K562 (cell line): Measurements from ENCODE around the gene ARHGAP18. TPM values are rescaled to one million over a fixed set of nuclear protein-coding genes. Genes with fewer than 3 reads are reported as not detected.

Source experiments
- ARID2 ChIP-seq: fragments of 450-650 bp; IDR thresholded peaks from 2 replicates; pipeline ENCODE4 v1.6.1; 2017; ENCODE audit warnings: antibody characterized with exemption, mild to moderate bottlenecking
- ARNT ChIP-seq, 2 experiments: fragments of 450-650 bp; IDR thresholded peaks; 2 replicates each; pipeline ENCODE4 v1.6.1; 2016; ENCODE audit warnings: mild to moderate bottlenecking in 1 of 2
- BDP1 ChIP-seq: IDR thresholded peaks from 3 replicates; pipeline ENCODE4 v1.6.1; 2011; ENCODE audit not compliant: insufficient read length, insufficient read depth
- CBFA2T2 ChIP-seq: fragments of 450-650 bp; conservative IDR thresholded peaks from 2 replicates; pipeline ENCODE4 v1.6.1; 2017; ENCODE audit warnings: mild to moderate bottlenecking
- EP300 ChIP-seq: IDR thresholded peaks from 2 replicates; pipeline ENCODE4 v1.6.1; 2012; ENCODE audit warnings: low read length, improper control_type of control experiment
- HOMEZ ChIP-seq: fragments of 250-450 bp; sonication (Bioruptor Pico); IDR thresholded peaks from 2 replicates; pipeline ENCODE4 v1.4.0; 2020; ENCODE audit warnings: mild to moderate bottlenecking, moderate library complexity
- KDM1A ChIP-seq, 2 experiments: fragments of 450-650 bp; IDR thresholded peaks; 2 replicates each; pipeline ENCODE4 v1.6.1; 2016; ENCODE audit warnings: mild to moderate bottlenecking in 2 of 2
- KLF16 ChIP-seq: IDR thresholded peaks from 2 replicates; pipeline ENCODE4 v1.6.1; 2016; ENCODE audit warnings: antibody characterized with exemption
- NCOR1 ChIP-seq: fragments of 450-650 bp; IDR thresholded peaks from 2 replicates; pipeline ENCODE4 v1.6.1; 2016; ENCODE audit warnings: mild to moderate bottlenecking, moderate library complexity
- NR2C1 ChIP-seq, 2 experiments: fragments of 450-650 bp; IDR thresholded peaks; 2 replicates each; pipeline ENCODE4 v1.6.1; 2017; ENCODE audit warnings: mild to moderate bottlenecking in 2 of 2, antibody characterized with exemption in 1 of 2, inconsistent platforms in 1 of 2, missing compliant biosample characterization in 1 of 2, missing genetic modification characterization in 1 of 2
- POLR2AphosphoS5 ChIP-seq: IDR thresholded peaks from 2 replicates; pipeline ENCODE4 v1.6.1; 2011; ENCODE audit warnings: mild to moderate bottlenecking, low read depth, low read length, moderate library complexity; ENCODE audit not compliant: control insufficient read depth, insufficient read depth
- SMARCA4 ChIP-seq: fragments of 450-650 bp; IDR thresholded peaks from 2 replicates; pipeline ENCODE4 v1.6.1; 2016
- SPI1 ChIP-seq: IDR thresholded peaks from 2 replicates; pipeline ENCODE4 v1.6.1; 2011; ENCODE audit warnings: low read depth, low read length, control low read depth, borderline replicate concordance
- THRB ChIP-seq: fragments of 450-650 bp; formaldehyde crosslinking; conservative IDR thresholded peaks from 2 replicates; pipeline ENCODE4 v1.4.0; 2022; ENCODE audit warnings: mild to moderate bottlenecking, missing genetic modification characterization
- TRIM24 ChIP-seq, 2 experiments: fragments of 450-650 bp; IDR thresholded peaks; 2 replicates each; pipeline ENCODE4 v1.6.1; 2016
- YY1 ChIP-seq, 3 experiments: IDR thresholded peaks; 2 replicates each; pipeline ENCODE4 v1.6.1; 2011; ENCODE audit warnings: low read length in 2 of 3, mild to moderate bottlenecking in 2 of 3, moderate library complexity in 2 of 3, borderline replicate concordance in 1 of 3, control low read depth in 1 of 3, low read depth in 1 of 3; ENCODE audit not compliant: insufficient read depth in 3 of 3, insufficient replicate concordance in 2 of 3, control insufficient read depth in 1 of 3, insufficient read length in 1 of 3; ENCODE audit errors: extremely low read depth in 1 of 3
- ZBTB2 ChIP-seq: fragments of 450-650 bp; IDR thresholded peaks from 2 replicates; pipeline ENCODE4 v1.6.1; 2016; ENCODE audit warnings: antibody characterized with exemption
- ZMIZ1 ChIP-seq, 2 experiments: fragments of 150-350 bp in 1 of 2; IDR thresholded peaks; 2 replicates each; pipeline ENCODE4 v1.6.1; 2012 to 2016; ENCODE audit warnings: low read depth in 2 of 2, low read length in 2 of 2, mild to moderate bottlenecking in 1 of 2, moderate library complexity in 1 of 2
- ZNF133 ChIP-seq: fragments of 250-450 bp; sonication (Bioruptor Pico); IDR thresholded peaks from 2 replicates; pipeline ENCODE4 v1.4.0; 2020; ENCODE audit warnings: mild to moderate bottlenecking
- polyA plus RNA-seq, 8 experiments: library from polyadenylated mRNA; depleted of rRNA in 4 of 8; stranded (reverse) in 5 of 8; unstranded in 3 of 8; fragments of >200 nt; fragmentation: Nextera tagmentation in 2 of 8; fragmentation: Illumina TruSeq in 1 of 8; extraction: Ambion mirVana in 2 of 8; extraction: Trizol in 1 of 8; gene quantifications; 2 replicates each; pipeline versions ENCODE4 v1.2.1 to v1.2.3, GENCODE V29; 2011 to 2014; ENCODE audit warnings: inconsistent platforms in 1 of 8, missing spikeins in 1 of 8
- total RNA-seq, 7 experiments: library from RNA; depleted of rRNA in 6 of 7; stranded (reverse); fragments of >200 nt in 6 of 7; fragmentation: Illumina TruSeq in 2 of 7; extraction: Trizol in 2 of 7; gene quantifications; 2 replicates each; pipeline versions ENCODE4 v1.2.1 to v1.2.3, GENCODE V29; 2011 to 2021; ENCODE audit warnings: low replicate concordance in 1 of 7

The ARHGAP18 gene
- total and polyA plus RNA-seq, 9 of the 15 experiments (the other 6 are each of a cell fraction or from before 2014, with no cell fraction given) = 13.3 to 29.7 (median 21.1) TPM

GRCh38 chr6:129704708-129705107 lies 5.3 kb downstream of the ARHGAP18 start (continued):
- TF ChIP-seq ARNT (IDR thresholded peaks at IDR 0.05) (peak in 1 of 2 experiments; percentile 42; a peak in 1 of 4 replicates), ZBTB2 (peak; percentile 46; the same call in 1 of the 2 replicates), YY1 (IDR thresholded peaks at IDR 0.05; ENCODE audit: borderline replicate concordance in 1 of 3, control insufficient read depth in 1 of 3, extremely low read depth in 1 of 3, insufficient read depth in 3 of 3, insufficient read length in 1 of 3, insufficient replicate concordance in 2 of 3, low read depth in 1 of 3, low read length in 2 of 3) (peak in 1 of 3 experiments; percentile 47), TRIM24 (IDR thresholded peaks at IDR 0.05) (peak; percentile 49 to 54; a peak in 2 of 4 replicates), EP300 (peak; percentile 70; the same call in 1 of the 2 replicates), SMARCA4 (peak; percentile 87), HOMEZ (CRISPR knock-in tag) (no peak), POLR2AphosphoS5 (peak; percentile 80), NCOR1 (peak; percentile 84), ZMIZ1 (IDR thresholded peaks at IDR 0.05; ENCODE audit: low read depth in 2 of 2, low read length in 2 of 2) (peak in 1 of 2 experiments; percentile 39; a peak in 1 of 4 replicates), KLF16 (peak; percentile 14; the same call in 1 of the 2 replicates), KDM1A (IDR thresholded peaks at IDR 0.05) (peak in 1 of 2 experiments; percentile 32; a peak in 1 of 4 replicates), ZNF133 (no peak), CBFA2T2 (peak; percentile 86), BDP1 (no peak), NR2C1 (IDR thresholded peaks at IDR 0.05) (peak; percentile 52; the same call in 1 of the 2 replicates), NR2C1 (tag; IDR thresholded peaks at IDR 0.05) (no peak), THRB (CRISPR knock-in tag) (no peak), ARID2 (0 out of 2 replicates have a peak, but pooled peaks have one; percentile 8), SPI1 (peak; percentile 31; the same call in 1 of the 2 replicates)
